Stimulated activated CD4-positive, alpha-beta T cell treated with anti-CD3 and anti-CD28 coated beads, Interleukin-2, amount 100 ng/mL, for 48 hours (primary cell): ENCODE measurements around the gene CACNA2D1.
"Not testable (repeated sequence)": the region's sequence is repeated elsewhere in the genome, so short reads cannot be mapped to it uniquely, and the experiment has no call there.

ENCODE experiments used
- DNase-seq, 2 donors: peaks; one replicate each; pipeline ENCODE4 v3.0.0-alpha.2; 2020

Gene CACNA2D1

GRCh38 chr7:82389876-82390275 is 53.7 kb downstream of the CACNA2D1 start:
- DNase-seq, result no peak

GRCh38 chr7:82388138-82388537 is 55.4 kb downstream of the CACNA2D1 start:
- DNase-seq, result no peak

DNA sequence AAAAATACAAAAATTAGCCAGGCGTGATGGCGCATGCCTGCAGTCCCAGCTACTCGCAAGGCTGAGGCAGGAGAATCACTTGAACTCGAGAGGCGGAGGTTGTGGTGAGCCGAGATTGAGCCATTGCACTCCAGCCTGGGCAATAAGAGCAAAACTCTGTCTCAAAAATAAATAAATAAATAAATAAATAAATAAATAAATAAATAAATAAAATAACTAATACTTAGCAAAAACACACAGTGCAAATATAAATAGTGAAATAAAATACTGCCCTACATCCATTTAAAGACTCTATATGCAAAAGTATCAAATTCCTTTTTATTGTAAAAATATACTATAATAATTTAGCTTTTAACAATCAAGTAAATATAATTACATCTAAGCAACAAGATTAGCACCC is 57.0 kb downstream of the CACNA2D1 start:
- not testable (repeated sequence) for DNase-seq

GRCh38 chr7:82384779-82385178 is 58.8 kb downstream of the CACNA2D1 start:
- no peak for DNase-seq

DNA sequence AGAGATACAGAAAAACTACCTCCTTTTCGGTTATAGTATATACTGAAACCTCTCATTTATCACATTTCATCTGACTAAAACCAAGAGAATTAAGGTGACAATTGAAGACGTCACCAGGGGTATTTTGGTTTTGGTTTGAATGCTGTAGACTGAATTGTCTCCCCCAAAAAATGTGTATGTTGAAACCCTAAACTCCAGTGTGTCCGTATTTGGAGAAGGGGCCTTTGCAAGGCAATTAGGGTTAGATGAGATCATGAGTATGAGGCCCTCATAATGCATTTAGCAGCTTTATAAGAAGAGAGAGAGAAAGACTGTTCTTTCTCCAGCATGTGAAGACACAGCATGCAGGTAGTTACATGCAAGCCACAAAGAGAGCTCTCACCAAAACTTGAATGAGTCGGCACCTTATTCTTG is 59.5 kb downstream of the CACNA2D1 start:
- no peak for DNase-seq

DNA sequence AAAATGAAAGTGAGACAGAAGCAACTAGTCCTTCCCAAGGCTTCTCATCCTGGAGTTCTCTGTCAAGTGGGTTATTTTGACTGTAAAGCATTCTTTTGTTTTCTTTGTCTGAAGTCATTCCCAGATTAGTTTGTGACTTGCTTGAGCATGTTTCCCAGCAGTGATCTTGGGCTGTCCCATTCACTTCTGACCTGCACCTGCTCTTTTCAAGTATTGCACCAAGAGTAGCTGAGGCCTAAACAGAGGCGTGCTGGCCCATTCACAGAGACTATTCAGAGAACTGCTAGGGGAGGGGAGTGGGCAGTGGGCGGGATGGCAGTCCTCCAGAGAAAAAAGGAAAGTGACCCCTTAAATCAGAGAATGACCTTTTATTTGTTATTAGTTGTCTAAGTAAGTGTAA is 61.3 kb downstream of the CACNA2D1 start:
- DNase-seq, result no peak

GRCh38 chr7:82376739-82377138 is 66.8 kb downstream of the CACNA2D1 start:
- no peak for DNase-seq

- DNase-seq, result no peak
These were observed 67.9 kb downstream of the CACNA2D1 start for GRCh38 chr7:82375713-82376112.

DNA sequence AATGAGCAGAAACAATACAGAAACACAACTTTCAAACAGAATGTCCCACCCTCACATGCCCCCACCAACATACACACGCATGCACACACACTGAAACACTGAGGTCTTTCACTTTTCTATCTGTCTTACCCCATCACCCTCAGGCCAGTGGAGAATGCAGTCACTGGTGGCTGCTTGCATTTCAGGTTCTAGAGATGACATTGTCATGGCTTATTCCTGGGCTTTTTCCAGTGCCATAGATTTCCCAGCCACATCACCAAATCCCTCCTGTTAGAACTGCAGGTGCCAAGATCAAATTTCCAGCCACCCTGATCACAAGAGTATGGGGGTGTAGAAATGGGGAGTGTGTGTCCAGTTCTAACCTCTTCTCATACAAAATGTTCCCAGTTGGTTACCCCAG is 68.4 kb downstream of the CACNA2D1 start:
- DNase-seq, result no peak

DNA sequence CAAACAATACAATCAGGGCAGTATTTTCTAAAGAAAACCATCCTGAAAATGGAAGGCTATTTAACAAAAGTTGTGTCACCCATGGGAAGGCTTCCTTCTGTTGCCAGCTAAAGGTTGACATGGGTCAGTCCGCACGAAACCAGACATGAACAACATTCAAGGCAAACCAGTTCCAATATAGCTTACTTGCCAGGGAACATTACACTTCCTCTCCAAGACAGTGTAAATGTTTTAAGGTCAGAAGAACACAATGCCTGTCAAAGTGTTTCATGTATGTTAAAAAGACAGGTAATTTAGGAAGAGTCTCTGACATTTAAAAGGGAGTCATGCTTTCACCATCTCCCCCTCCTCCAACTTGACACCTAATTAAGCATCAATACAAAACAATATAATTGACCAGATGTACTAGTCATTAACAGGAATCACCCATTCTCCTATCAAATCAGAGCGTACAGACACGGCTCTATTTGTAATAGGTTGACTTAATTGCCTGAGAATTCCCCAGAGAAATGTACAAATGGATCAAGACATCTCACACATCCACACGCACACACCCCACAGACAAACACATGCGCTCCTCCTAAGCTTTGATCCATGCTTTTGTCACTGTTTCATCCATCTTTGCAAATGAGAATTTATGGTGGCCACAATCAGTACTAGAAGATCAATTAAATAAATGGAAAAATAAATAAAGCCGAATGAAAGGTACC is 69.5 kb downstream of the CACNA2D1 start:
- no peak for DNase-seq

GRCh38 chr7:82364671-82365070 is 78.9 kb downstream of the CACNA2D1 start:
- no peak for DNase-seq

DNA sequence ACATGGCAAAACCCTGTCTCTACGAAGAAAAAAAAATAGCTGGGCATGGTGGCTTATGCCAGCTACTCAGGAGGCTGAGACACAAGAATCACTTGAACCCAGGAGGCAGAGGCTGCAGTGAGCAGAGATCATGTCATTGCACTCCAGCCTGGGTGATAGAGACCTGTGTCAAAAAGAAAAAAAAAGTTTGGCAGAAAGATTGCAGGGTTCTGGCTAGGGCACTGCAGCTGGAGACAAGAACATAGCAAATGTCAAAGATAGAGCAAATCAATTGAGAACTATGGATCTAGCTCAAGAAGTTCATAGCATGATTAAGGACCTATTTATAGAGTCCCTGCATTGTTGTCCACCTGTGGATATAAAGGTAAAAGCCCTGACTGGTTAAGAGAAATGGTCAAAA is 79.5 kb downstream of the CACNA2D1 start:
- no peak for DNase-seq

GRCh38 chr7:82362129-82362706 is 81.4 kb downstream of the CACNA2D1 start:
- DNase-seq, result no peak

DNA sequence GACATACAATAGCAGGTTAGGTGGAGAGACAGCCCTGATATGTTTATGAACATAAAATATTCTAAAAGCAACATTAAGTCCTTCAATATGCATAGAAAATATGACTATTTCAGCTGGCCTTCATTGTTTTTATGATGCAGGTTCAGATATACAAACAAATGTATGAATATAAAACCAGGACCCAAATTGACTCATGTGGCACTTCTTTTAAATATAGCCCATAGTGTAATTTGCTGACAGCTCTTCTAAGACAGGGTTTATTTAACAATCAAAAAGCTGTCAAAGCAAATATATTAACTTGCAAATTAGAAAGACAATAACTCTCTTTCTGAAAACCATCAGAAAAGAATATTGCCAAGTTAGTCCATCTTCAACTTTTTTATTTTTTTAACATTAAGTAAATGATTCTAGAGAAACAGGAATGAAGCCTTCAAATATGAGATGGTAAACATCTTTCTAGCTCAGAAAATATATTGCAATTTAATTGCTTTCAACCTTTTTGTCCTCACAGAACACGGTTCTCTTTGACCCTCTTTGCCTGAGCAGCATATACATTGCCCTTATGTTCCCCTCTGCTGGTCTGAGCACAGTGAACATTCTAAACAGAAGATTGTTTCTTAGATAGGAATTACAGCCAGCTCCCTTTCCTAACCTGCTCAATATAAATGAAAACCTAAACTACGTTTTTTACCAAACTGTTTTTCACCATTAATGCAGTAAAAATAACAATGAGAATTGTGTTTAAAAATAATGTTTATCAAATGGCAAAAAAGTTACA is 82.8 kb downstream of the CACNA2D1 start:
- no peak for DNase-seq

GRCh38 chr7:82359426-82359825 is 84.2 kb downstream of the CACNA2D1 start:
- DNase-seq, result no peak

DNA sequence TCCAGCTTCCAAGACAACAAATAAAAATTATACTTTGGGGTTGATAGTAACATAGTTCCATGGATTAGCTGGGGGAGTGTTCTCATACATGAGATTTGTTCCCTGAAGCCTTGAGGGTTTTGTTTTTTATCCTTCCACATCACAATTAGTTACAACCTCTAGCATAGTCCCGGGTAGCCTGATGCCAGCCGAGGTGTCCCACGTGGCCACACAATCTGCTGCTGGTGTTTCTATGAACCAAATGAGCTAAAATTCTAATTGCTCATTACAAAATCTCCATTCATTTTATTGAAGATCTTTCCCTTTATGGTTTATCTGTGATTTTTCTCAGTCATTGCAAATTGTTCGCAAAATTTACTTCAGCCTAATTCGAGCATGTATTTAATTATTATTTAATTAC is 84.7 kb downstream of the CACNA2D1 start:
- no peak for DNase-seq

GRCh38 chr7:82358009-82358578 is 85.5 kb downstream of the CACNA2D1 start:
- DNase-seq, result no peak

DNA sequence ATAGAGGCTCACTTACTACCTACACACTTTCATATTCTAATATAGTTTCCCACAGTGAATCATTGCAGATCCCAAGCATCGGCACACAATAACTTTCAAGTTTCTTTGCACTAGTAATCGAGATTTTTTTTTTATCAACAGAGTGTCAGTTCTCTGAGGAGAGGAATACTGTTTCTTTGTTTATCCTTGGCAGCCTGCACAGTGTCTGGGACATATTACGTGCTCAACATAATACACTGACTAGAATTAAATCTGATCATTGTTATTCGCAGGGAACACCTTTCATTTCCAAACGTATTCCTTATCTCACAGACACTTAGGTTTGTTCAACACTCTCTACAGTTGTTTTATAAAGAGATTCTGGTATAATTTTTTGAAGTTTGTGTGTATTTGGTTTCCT is 95.3 kb downstream of the CACNA2D1 start:
- no peak for DNase-seq

DNA sequence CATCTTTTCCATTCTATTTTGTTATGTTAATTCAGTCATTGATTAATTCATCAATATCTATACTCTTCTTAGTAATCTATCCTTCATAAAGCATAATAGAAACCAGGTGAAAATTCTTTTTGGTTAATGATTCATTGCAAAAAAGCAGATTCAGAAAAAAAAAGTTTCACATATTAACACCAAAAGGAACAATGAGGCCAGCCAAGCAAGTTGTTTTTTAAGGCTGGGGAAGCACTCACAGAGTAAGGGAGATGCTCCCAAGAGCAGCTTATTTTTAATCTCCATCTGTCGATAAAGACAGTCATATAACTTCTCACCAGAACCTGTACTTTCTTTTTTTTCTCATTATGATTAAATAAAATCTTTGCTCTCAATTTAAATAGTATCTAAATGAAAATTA is 95.8 kb downstream of the CACNA2D1 start:
- no peak for DNase-seq

- no peak for DNase-seq
These were observed 97.7 kb downstream of the CACNA2D1 start for GRCh38 chr7:82345886-82346285.

GRCh38 chr7:82343716-82344115 is 99.9 kb downstream of the CACNA2D1 start:
- DNase-seq, result no peak

DNA sequence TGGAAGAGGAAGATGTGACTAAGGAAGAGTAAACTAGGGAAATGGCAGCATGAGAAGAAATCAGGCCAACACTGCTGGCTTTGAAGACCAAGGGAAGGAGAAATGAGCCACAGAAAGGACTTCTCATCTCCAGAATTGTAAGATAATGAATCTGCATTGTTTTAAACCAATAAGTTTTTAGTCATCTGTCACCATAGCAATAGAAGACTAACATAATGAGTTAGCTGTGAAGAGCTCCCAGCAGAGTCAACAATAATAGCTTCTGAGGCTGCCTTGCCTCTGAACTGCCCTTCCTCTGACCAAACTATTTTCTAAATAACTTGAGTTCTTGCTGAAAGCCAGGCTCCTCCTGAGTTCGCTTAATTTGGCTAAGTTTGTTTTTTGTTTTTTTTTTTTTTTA is 103.6 kb downstream of the CACNA2D1 start:
- DNase-seq, result no peak

GRCh38 chr7:82335927-82336326 is 107.7 kb downstream of the CACNA2D1 start:
- no peak for DNase-seq

DNA sequence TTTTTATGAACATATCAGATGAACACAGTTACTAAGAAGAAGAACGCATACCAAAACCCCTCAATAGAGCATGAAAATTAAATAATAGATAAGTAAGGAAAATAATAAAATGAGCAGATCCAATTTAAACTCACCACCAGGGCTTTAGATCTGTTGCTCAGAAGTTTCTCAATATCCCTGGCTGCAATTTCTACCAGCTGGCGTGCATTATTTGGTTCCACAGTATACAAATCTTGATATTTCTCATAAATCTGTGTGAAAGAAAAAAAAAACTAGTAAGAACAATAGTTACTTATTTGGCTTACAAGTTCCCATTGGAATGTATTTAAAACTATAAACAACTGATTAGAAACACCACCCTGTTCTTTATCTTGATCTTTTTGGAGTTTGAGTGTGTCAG is 108.6 kb downstream of the CACNA2D1 start:
- no peak for DNase-seq
